HG02981 (cell line): ENCODE results near the gene UVRAG.

Source experiments
- ATAC-seq: cut with Tn5 transposase; IDR thresholded peaks from one replicate; pipeline ENCODE4 v1.9.1; 2021; ENCODE audit warnings: mild to moderate bottlenecking, moderate library complexity; ENCODE audit not compliant: unreplicated experiment

Gene UVRAG

GRCh38 chr11:75783416-75784084 is 31.5 kb upstream of the UVRAG start:
- no peak for ATAC-seq

GRCh38 chr11:75784085-75784478 is 30.9 kb upstream of the UVRAG start:
- ATAC-seq: no peak

GRCh38 chr11:75784506-75784905 is 30.5 kb upstream of the UVRAG start:
- ATAC-seq: no peak

- ATAC-seq: no peak
Observed at GRCh38 chr11:75785187-75785586, 29.8 kb upstream of the UVRAG start.

GRCh38 chr11:75786101-75786736 is 28.8 kb upstream of the UVRAG start:
- ATAC-seq: peak; percentile 65

- no peak for ATAC-seq
Observed at GRCh38 chr11:75789521-75789920, 25.5 kb upstream of the UVRAG start.

GRCh38 chr11:75790986-75791385 is 24.0 kb upstream of the UVRAG start:
- ATAC-seq: no peak

- ATAC-seq: no peak
Observed at GRCh38 chr11:75792127-75792731, 22.8 kb upstream of the UVRAG start.

- no peak for ATAC-seq
Observed at GRCh38 chr11:75792997-75793800, 21.8 kb upstream of the UVRAG start.

GRCh38 chr11:75793966-75794365 is 21.0 kb upstream of the UVRAG start:
- no peak for ATAC-seq

- ATAC-seq: no peak
Observed at GRCh38 chr11:75795276-75796090, 19.5 kb upstream of the UVRAG start.

GRCh38 chr11:75796091-75796435 is 18.9 kb upstream of the UVRAG start:
- ATAC-seq: no peak

GRCh38 chr11:75797116-75797515 is 17.9 kb upstream of the UVRAG start:
- ATAC-seq: no peak

GRCh38 chr11:75797792-75798191 is 17.2 kb upstream of the UVRAG start:
- no peak for ATAC-seq

- ATAC-seq: no peak
Observed at GRCh38 chr11:75800136-75800675, 14.8 kb upstream of the UVRAG start.

GRCh38 chr11:75800728-75801361 is 14.2 kb upstream of the UVRAG start:
- ATAC-seq: no peak

- no peak for ATAC-seq
Observed at GRCh38 chr11:75801362-75802020, 13.5 kb upstream of the UVRAG start.

GRCh38 chr11:75802021-75802912 is 12.7 kb upstream of the UVRAG start:
- no peak for ATAC-seq
